Sigmoid colon (tissue), 4 donors: Measurements from ENCODE around the gene AP4E1.

Source experiments
- CTCF ChIP-seq, 4 experiments: fragments of 450-650 bp in 3 of 4; fragments of 200-600 bp in 1 of 4; IDR thresholded peaks; one replicate each; pipeline ENCODE4 v1.5.1; 2016 to 2019; ENCODE audit warnings: antibody characterized with exemption in 4 of 4, mild to moderate bottlenecking in 3 of 4, moderate library complexity in 2 of 4
- EP300 ChIP-seq, 4 donors: sonication (generic); formaldehyde crosslinking; IDR thresholded peaks; one replicate each; pipeline ENCODE4 v1.6.1; 2017; ENCODE audit warnings: antibody characterized with exemption in 4 of 4
- POLR2A ChIP-seq, 2 donors: fragments of 450-650 bp; IDR thresholded peaks; one replicate each; pipeline ENCODE4 v1.6.1; 2016; ENCODE audit warnings: antibody characterized with exemption in 2 of 2, mild to moderate bottlenecking in 2 of 2, moderate library complexity in 2 of 2
- POLR2AphosphoS5 ChIP-seq, 4 donors: sonication (generic); formaldehyde crosslinking; IDR thresholded peaks; one replicate each; pipeline ENCODE4 v1.6.1; 2017; ENCODE audit warnings: antibody characterized with exemption in 4 of 4

GRCh38 chr15:50904211-50904610 lies 4.3 kb upstream of the AP4E1 start:
- no peak for TF ChIP-seq POLR2A (IDR thresholded peaks at IDR 0.05)
- TF ChIP-seq CTCF (IDR thresholded peaks at IDR 0.05) = no peak
- no peak for TF ChIP-seq POLR2AphosphoS5 (IDR thresholded peaks at IDR 0.05)
- no peak for TF ChIP-seq EP300 (IDR thresholded peaks at IDR 0.05)
